ENCODE data around the gene TRIM15.

TRIM15 gene

DNA sequence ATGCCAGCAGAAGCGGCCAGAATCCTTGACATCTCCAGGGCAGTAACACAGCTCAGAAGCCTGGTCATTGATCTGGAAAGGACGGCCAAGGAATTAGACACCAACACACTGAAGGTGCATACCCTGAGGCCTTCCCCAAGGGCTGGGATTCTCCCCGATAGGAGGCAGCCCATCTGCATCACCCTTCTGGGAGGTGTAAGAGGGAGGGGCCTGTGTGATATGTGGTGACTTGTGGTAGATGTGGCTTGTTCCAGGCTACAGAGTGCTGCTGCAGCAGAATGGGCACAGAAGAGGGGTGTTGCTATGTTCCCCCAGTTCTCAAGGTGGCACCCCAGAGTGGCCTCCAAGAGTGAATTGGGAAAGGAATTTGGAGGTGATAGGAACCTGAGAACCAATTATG lies 16.2 kb upstream of the TRIM15 start:
- no peak for DNase-seq

- DNase-seq: no peak
Observed at GRCh38 chr6:30149234-30149633, 14.1 kb upstream of the TRIM15 start.

GRCh38 chr6:30149858-30150550 lies 13.3 kb upstream of the TRIM15 start:
- DNase-seq: no peak

DNA sequence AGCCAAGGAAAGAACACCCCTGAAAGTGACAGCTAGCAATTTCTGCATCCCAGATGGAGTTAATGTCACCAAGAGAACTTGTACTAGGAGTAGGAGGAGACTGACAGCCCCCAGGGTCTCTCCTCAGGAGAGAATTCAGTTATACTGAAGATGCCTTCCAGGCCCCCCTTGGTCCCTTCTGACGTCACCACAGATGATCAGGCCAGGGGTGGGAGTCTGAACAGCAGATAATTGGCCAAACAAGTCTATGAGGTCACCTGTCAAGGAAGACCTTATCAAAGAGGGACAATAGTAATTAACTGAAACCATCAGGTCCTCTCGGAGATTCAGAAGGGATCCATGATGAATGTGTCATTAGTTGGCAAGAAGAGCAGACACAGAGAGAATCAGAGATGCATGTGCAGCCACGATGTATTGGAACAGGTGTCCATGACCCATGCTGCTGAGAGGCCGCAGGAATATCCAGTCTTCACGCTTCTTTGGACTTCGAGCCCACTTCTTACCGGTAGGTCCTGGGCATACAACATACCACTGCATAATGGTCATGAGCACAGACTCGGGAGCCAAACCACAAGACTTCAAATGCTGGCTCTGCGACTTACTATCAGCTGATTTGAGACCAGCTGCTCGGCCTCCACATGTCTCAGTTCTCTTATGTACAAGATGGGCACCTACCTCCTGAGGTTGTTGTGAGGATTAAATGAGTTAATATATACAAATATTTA lies 12.5 kb upstream of the TRIM15 start:
- DNase-seq: no peak

GRCh38 chr6:30151580-30151979 lies 11.8 kb upstream of the TRIM15 start:
- DNase-seq: no peak

- DNase-seq: no peak
Observed at GRCh38 chr6:30152016-30152673, 11.2 kb upstream of the TRIM15 start.

DNA sequence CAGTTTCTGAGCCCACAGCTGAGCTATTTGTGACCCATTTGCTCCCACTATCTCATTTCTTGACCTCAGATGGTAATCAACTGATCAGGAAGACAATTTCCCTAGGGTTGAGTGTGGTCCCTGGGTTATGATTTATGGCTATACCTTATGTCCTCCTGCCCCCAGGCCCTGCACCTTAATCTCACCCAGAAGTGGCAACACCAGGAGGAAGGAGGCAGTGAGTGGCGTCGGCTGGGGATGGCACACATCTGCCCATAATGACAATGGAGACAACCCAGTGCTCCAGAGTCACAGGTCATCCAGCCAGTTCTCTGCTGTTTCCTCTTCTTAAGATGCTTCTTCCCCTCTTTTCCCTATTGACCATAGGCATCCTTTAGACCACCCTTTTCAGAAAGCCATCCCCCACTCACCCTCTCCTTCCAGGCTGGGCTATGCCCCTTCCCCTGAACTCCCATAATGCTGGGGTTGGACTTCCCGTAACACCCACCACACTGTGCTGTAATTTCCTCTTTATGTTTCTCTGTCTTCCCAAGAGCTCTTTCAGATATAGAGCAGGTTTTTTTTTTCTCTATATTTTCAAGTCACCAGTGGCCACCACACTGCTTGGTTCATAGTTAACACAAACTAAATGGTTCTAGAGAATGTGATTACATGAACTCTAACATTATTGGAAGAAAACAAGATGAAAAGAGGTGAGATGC lies 10.3 kb upstream of the TRIM15 start:
- no peak for DNase-seq

DNA sequence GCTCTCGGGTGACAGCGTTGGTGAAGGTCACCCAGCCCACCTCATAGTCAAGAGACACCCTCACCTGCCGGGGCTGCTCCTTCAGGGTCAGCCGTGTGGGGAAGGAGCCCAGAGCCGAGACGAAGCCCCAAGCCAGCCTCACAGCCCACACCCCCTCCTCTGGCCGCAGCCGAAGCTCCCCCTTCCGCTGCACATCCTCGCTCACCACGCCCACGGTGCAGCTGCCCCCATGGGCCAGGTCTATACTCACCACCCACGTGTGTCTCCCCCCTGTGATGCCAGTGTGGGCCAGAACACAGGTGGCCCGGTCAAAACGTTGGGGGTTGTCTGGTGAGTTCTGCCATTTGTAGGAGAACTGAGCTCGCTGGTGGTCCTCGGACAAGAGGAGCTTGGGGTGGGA lies 9.3 kb upstream of the TRIM15 start:
- DNase-seq: no peak

DNA sequence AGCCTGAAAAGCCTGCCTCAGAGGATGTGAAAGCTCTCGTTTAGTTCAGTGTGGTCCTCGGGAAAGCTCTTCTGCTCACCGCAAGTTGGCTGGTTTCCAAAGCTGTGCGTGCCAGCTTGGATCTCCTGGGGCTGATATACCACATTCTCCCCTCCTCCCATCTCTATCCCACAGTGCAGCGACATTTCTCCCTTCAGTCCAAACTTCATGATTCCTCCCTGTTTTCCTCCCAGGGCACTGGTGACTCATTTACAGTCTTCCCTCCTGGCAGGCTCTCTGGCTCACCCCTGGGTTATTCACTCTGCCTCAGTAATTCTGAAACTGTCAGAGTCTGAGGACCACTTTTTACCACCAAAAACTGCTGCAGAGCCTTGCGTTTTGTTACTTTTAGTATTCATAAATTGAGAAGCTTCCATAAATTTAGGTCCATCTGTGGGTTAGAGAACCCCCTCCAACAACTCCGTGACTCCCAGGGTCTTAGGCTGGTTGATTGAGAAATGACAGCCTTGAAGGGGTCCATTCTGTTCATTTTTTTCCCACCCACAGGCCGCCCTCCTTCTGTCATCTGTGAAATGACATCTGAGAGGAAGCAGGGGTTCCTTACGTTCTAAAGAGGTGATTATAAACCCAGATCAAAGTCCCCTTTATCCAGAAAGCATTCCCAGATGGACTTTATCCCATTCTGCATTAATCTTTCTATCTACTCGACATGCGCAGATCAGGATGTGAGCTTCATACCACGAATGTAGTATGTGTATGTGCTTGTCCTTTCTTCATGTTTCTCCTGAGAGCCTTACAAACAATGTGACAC lies 8.4 kb upstream of the TRIM15 start:
- no peak for DNase-seq

DNA sequence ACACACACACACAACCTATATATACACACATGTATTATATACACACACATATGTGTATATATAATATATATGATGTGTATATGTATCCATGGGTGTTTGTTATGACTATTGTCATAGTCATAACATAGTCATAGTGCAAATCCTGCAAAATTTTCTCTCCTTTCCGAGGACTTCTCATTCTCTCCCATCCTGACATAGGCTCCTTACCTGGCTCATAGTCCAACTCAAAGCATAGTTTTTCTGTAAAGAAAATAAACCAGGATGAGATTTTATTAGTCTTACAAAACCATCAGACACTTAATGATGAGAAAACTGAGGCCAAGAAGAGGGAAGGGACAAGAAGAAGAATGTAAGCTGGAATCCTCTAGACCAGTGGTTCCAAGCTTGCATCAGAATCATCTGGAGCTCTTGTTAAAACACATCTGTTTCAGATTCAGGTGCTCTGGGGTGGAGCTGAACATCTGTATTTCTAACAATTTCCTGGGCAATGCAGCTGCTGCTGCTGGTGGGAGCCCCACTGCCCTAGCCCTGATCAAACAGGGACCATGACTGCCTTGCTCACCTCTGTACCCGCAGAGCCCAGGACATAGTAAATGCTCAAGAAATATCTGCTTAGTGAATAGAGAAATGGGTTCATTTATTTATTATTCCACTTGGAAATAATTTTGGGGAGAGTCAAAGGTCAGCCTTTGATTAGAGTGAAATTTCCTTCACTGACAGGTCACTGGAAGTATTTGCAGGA lies 7.7 kb upstream of the TRIM15 start:
- no peak for DNase-seq

- DNase-seq: no peak
Observed at GRCh38 chr6:30156262-30156599, 7.1 kb upstream of the TRIM15 start.

- DNase-seq: no peak
Observed at GRCh38 chr6:30156774-30157173, 6.6 kb upstream of the TRIM15 start.

DNA sequence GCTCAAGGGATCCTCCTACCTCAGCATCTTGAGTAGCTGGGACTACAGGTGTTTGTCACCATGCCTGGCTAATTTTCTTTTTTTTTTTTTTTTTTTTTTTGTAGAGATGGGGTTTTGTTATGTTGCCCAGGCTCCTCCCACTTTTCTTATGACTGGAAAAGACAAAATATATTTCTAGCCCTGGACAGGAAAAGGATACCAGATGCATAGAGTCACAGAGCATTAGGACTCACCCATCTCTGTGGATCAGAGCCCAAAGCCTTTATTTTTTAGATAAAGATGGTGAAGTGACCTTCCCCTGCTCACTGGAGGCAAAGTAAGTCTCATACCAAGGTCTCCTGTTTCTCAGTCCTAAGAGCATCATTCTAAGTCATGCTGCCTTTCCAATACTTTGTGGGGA lies 5.8 kb upstream of the TRIM15 start:
- DNase-seq: no peak

DNA sequence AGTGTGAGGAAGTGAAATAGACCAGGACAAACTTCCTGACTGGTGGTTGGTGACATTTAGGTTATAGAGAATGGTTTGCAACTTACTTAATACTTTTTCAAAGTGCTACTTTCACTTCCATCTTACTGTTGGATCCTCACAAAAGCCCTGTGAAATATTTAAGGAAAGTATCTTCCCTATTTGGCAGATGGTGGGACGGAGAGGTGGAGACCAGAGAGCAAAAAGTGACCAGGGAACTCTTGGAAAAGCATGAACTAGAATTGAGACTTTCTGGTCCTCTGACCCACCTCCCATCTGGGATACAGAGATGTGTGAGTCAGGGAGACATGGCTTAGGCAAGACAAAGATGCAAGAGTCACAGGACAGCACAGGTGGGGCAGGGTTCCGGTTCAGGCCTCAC lies 5.3 kb upstream of the TRIM15 start:
- no peak for DNase-seq

- no peak for DNase-seq
Observed at GRCh38 chr6:30158475-30159040, 4.8 kb upstream of the TRIM15 start.

DNA sequence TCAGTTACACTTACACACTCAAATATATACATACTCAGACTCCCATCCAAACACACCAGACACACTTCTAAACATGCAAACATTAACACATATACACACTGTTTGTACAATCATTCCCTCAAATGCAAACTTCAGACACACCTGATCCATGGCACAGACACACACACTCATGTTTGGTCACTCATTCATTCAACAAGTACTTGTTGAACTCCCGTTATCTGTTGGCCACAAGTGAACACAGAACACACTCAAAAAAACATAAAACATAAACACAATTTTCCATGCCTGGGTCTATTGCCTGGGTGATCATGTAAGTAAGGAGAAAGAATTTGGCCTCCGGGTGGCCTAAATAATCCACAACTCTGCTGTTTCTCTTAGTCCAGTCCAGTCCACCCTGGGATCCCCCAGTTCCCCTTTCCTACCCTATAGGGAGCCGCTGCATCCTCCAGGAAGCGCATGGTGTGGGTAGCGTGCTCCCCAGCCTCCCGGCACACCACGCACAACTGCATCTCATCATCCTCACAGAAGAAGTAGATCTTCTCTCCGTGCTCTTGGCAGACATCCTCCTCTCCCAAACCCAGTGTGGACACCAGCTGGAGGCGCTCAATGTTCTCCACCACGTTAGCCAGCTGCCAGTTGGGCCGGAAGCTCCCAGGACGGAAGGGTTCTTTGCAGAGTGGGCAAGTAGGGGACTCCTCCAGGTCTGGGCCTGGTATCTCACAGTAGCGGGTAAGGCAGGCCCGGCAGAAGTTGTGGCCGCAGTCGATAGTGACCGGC lies 3.1 kb upstream of the TRIM15 start:
- DNase-seq: no peak

DNA sequence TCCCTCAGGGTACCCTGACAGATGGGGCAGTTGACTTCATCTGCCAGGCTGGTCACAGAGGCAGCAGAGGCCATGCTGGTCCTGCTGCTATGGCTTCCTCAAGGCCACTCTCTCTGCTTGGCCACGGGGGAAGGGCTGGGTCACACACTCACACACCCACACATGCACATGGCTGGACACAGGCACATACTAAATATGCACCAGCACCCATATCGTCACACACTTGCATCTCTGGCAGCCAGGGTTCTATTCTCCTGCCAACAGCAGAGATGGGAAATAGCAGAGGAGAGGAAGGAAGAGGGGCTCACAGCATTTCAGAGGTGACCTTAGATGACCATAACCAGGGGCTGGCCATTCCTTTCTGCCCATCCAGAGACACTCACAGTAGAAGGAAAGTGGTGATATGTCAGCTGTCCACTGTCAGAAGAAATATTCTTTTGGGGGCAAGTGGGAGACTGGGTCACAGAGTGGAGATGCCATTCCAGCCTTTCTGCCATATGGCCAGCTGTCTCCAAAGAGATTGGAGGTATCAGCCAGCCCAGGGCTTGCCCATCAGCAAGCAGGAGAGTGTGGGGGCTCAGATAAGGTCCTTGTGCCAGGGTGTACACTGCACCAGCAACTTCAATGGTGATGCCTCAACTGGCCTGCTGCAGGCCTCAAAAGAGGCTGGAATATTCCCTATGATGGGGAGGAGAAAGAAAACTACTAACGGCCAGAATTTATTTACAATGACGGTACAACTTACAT lies 2.4 kb upstream of the TRIM15 start, which contains the start of gene TRIM10:
Gene TRIM10, minus strand, starts transcription at position 427 of the 747 bp plus-strand sequence. Its CDS starts 353 bp downstream, at position 74.
- no peak for DNase-seq

DNA sequence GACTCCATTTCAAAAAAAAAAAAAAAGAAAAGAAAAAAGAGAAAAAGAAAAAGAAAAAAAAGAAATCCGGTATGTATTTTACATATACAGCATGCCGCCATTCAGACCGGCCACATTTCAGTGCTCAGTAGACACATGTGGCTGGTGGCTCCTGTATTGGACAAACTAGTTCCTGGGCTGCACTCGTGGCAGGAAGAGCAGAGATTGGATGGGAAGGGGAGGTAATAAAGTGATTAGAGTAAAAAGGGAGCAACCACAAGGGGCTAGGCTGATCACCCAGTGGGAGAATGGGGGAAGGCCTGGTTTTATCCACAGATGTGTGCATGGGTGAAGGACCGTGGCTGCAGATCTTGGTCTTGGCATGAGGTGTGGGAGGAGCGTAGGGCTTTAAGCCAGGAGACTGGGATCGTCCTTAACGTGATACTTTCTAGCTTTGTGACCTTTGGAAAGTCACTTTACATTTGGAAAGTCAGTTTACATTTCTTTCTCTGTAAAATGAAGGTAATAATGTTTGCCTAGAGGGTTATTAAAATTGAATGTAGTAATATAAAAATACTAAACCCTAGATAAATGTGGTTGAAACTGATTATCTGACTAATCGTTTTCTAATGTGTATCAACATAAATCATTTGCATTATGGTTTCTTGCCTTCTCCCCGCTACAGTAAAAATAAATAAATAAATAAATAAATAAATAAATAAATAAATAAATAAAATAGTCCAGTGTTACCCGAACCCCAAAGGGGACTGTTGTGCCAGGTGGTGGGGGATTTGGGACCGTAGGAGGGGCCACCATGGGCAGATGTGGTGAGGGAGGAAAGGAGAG lies 869 bp upstream of the TRIM15 start:
- DNase-seq: no peak
